Ishikawa (cell line): ENCODE data around the gene ARHGEF2.

ENCODE experiments used
- CEBPB ChIP-seq: IDR thresholded peaks from 2 replicates; pipeline ENCODE4 v1.6.1; 2012
- CREB1 ChIP-seq: IDR thresholded peaks from 2 replicates; pipeline ENCODE4 v1.6.1; 2012; ENCODE audit warnings: low read depth
- EGR1 ChIP-seq: IDR thresholded peaks from 2 replicates; pipeline ENCODE4 v1.6.1; 2012
- EP300 ChIP-seq: IDR thresholded peaks from 2 replicates; pipeline ENCODE4 v1.6.1; 2012; ENCODE audit warnings: borderline replicate concordance
- FOXM1 ChIP-seq: IDR thresholded peaks from 2 replicates; pipeline ENCODE4 v1.6.1; 2012; ENCODE audit warnings: low read depth, borderline replicate concordance
- MAX ChIP-seq: IDR thresholded peaks from 2 replicates; pipeline ENCODE4 v1.6.1; 2012
- NFIC ChIP-seq: IDR thresholded peaks from 2 replicates; pipeline ENCODE4 v1.6.1; 2012
- RAD21 ChIP-seq: IDR thresholded peaks from 2 replicates; pipeline ENCODE4 v1.6.1; 2012; ENCODE audit warnings: low read depth
- REST ChIP-seq: IDR thresholded peaks from 2 replicates; pipeline ENCODE4 v1.6.1; 2012; ENCODE audit warnings: low read depth, mild to moderate bottlenecking
- TAF1 ChIP-seq: IDR thresholded peaks from 2 replicates; pipeline ENCODE4 v1.6.1; 2012; ENCODE audit warnings: low read depth, mild to moderate bottlenecking
- TCF12 ChIP-seq: IDR thresholded peaks from 2 replicates; pipeline ENCODE4 v1.6.1; 2012; ENCODE audit warnings: low read depth
- TEAD4 ChIP-seq: IDR thresholded peaks from 2 replicates; pipeline ENCODE4 v1.6.1; 2012
- USF1 ChIP-seq: IDR thresholded peaks from 2 replicates; pipeline ENCODE4 v1.6.1; 2012
- YY1 ChIP-seq: IDR thresholded peaks from 2 replicates; pipeline ENCODE4 v1.6.1; 2012; ENCODE audit warnings: low read depth
- ZBTB7A ChIP-seq: IDR thresholded peaks from 2 replicates; pipeline ENCODE4 v1.6.1; 2012; ENCODE audit warnings: low read depth

The ARHGEF2 gene

GRCh38 chr1:155978325-155978972, at the start of gene ARHGEF2:
ARHGEF2 (minus strand) TSS chr1:155978547; CDS start chr1:155978427, 120 bp downstream.
- TF ChIP-seq TEAD4 (no peak), ZBTB7A (peak; percentile 80), TAF1 (peak; percentile 73), YY1 (no peak), MAX (0 out of 2 replicates have a peak, but pooled peaks have one; percentile 22), FOXM1 (no peak), REST (no peak), CEBPB (no peak), TCF12 (no peak), USF1 (no peak), EP300 (0 out of 2 replicates have a peak, but pooled peaks have one; percentile 10), CREB1 (no peak), EGR1 (0 out of 2 replicates have a peak, but pooled peaks have one; percentile 27)

GRCh38 chr1:156026588-156026987, 48.2 kb upstream of the ARHGEF2 start:
- TF ChIP-seq YY1 (no peak), MAX (no peak), FOXM1 (no peak), TAF1 (no peak), REST (no peak), ZBTB7A (no peak), USF1 (no peak)

- TF ChIP-seq ZBTB7A (no peak), RAD21 (peak; percentile 41; the same call in 1 of the 2 replicates)
Observed at GRCh38 chr1:156025876-156026275, 47.5 kb upstream of the ARHGEF2 start.

GRCh38 chr1:156024801-156025200, 46.5 kb upstream of the ARHGEF2 start:
- TF ChIP-seq EP300, result no peak
- TF ChIP-seq RAD21, result no peak
- no peak for TF ChIP-seq TCF12
- TF ChIP-seq CREB1, result no peak
- no peak for TF ChIP-seq FOXM1
- TF ChIP-seq CEBPB, result no peak
- no peak for TF ChIP-seq USF1
- TF ChIP-seq TEAD4, result no peak
- no peak for TF ChIP-seq TAF1

- TF ChIP-seq ZBTB7A (no peak), YY1 (no peak), CEBPB (no peak), RAD21 (no peak)
Observed at GRCh38 chr1:156021954-156022353, 43.6 kb upstream of the ARHGEF2 start.

- TF ChIP-seq YY1 (no peak), EP300 (no peak), USF1 (no peak), CREB1 (no peak), NFIC (no peak), MAX (no peak)
Observed at GRCh38 chr1:156021093-156021428, 42.7 kb upstream of the ARHGEF2 start.
